Activated naive CD4-positive, alpha-beta T cell treated with anti-CD3 and anti-CD28 coated beads, Interleukin-2, amount 50 U/mL, for 24 hours (primary cell): ENCODE results near the gene CD52.

Experiments used
- H3K27ac Mint-ChIP-seq: one replicate; pipeline ENCODE4 v1.8.0; 2021; ENCODE audit warnings: mild to moderate bottlenecking, mixed read lengths
- H3K27me3 Mint-ChIP-seq: one replicate; pipeline ENCODE4 v1.8.0; 2021; ENCODE audit warnings: mixed read lengths
- H3K36me3 Mint-ChIP-seq: one replicate; pipeline ENCODE4 v1.8.0; 2021; ENCODE audit warnings: mixed read lengths
- H3K4me1 Mint-ChIP-seq: one replicate; pipeline ENCODE4 v1.8.0; 2021; ENCODE audit warnings: mixed read lengths
- H3K4me3 Mint-ChIP-seq: one replicate; pipeline ENCODE4 v1.8.0; 2021; ENCODE audit warnings: mild to moderate bottlenecking, mixed read lengths
- H3K9me3 Mint-ChIP-seq: one replicate; pipeline ENCODE4 v1.8.0; 2021; ENCODE audit warnings: mixed read lengths

CD52 gene

GRCh38 chr1:26350701-26351589 lies 33.2 kb downstream of the CD52 start:
- H3K27ac Mint-ChIP-seq = no peak overlapping the region
- H3K9me3 Mint-ChIP-seq = no peaks in the 10 kb centered on the region
- no peaks in the 10 kb centered on the region for H3K36me3 Mint-ChIP-seq
- no peaks in the 10 kb centered on the region for H3K4me1 Mint-ChIP-seq
- no peak overlapping the region for H3K4me3 Mint-ChIP-seq
- H3K27me3 Mint-ChIP-seq = no peaks in the 10 kb centered on the region

- Mint-ChIP-seq H3K4me3 (no peak overlapping the region), H3K27ac (no peak overlapping the region), H3K36me3 (no peaks in the 10 kb centered on the region), H3K27me3 (no peaks in the 10 kb centered on the region), H3K9me3 (no peaks in the 10 kb centered on the region), H3K4me1 (no peaks in the 10 kb centered on the region)
Measured at GRCh38 chr1:26351590-26352337, 34.0 kb downstream of the CD52 start.

DNA sequence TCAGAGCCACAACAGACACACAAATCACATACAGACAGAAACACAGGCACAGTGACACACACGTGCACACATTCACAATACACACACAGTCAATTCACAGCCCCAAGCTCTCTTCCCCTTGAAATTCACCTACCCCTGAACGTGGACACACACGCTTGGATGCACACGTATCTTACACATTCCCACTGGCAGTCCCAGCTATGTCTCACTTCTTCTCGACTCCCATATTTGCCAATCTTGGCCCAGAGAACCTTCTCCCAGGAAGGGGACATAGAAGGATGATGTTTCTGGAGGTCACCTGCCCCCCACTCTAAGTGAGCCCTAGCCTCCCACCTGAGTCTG lies 34.6 kb downstream of the CD52 start:
- no peaks in the 10 kb centered on the region for H3K27me3 Mint-ChIP-seq
- no peaks in the 10 kb centered on the region for H3K9me3 Mint-ChIP-seq
- no peaks in the 10 kb centered on the region for H3K4me1 Mint-ChIP-seq
- no peak overlapping the region for H3K4me3 Mint-ChIP-seq
- H3K27ac Mint-ChIP-seq = no peak overlapping the region
- H3K36me3 Mint-ChIP-seq = no peaks in the 10 kb centered on the region

- Mint-ChIP-seq H3K9me3 (no peaks in the 10 kb centered on the region), H3K36me3 (no peaks in the 10 kb centered on the region), H3K4me1 (peaks cover under 1% of the 10 kb centered on the region), H3K27ac (no peak overlapping the region), H3K27me3 (no peaks in the 10 kb centered on the region), H3K4me3 (no peak overlapping the region)
Measured at GRCh38 chr1:26353210-26353859, 35.6 kb downstream of the CD52 start.

DNA sequence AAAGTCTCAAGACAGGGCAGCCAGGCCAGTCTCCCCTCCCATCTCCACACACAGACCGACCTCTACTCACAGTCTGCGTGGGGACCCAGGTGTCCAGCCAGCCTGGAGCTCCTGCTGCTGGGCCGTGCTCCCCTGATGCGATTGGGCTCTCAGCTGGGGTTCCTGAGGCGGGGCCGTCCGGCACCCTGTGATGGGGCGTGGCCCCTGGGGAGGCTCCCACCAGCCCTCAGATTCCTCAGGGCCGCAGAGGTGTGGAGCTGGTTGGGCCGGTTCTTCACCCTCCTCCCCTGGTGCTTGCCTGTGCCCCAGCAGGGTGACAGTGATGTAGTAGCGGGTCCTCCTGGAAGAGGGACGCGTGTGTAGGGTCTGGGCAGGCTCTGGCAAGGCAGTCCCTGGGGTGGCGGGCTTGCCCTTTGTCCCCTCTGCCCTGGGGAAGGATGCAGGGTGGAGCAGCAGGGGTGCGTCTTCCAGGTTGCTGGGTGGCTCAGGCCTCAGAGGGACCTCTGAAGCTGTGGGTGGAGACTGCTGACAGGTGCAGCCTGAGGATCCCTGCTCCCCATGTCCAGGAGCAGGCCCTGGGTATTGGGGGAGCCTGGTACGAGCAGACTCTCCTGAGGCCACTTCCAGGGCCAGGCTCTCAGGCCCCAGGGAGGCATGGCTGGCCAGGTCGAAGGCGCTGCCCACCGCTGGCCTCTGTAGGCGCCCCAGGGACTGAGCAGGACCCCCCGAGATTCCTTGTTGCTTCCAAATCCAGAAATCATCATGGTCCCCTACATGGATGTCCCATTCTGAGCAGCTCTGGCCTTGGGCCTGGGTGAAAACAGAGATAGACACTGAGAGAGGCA lies 36.4 kb downstream of the CD52 start, which contains the start of gene CRYBG2:
CRYBG2 (minus strand) TSS at position 155 of the 845 bp plus-strand sequence. CDS start 7,473 bp downstream, outside the sequence.
- Mint-ChIP-seq H3K27me3 (no peaks in the 10 kb centered on the region), H3K9me3 (no peaks in the 10 kb centered on the region), H3K36me3 (no peaks in the 10 kb centered on the region), H3K27ac (no peak within 1 kb of the TSS), H3K4me1 (peaks cover 9% of the 10 kb centered on the region), H3K4me3 (no peak within 1 kb of the TSS)

DNA sequence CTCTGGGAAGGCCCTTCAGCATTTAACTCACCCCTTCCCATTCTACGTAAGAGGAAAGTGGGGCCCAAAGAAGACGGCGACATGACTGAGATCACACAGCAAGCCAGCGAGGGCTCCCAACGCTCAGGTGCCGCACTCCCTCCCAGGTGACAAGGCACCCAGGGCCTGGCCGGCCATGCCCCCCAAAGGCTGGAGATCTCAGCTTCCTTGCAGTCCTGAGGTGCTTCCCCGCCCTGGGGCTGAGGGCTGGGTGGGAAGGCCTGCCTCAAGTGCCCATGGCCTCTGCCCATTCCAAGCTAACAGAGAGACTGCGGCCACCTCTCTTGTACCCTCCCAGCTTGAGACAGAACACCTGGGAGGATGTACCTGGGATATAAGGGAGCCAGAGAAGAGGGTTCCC lies 37.2 kb downstream of the CD52 start:
- H3K4me3 Mint-ChIP-seq = no peak overlapping the region
- peaks cover 13% of the 10 kb centered on the region for H3K4me1 Mint-ChIP-seq
- no peaks in the 10 kb centered on the region for H3K36me3 Mint-ChIP-seq
- H3K9me3 Mint-ChIP-seq = no peaks in the 10 kb centered on the region
- H3K27ac Mint-ChIP-seq = no peak overlapping the region
- no peaks in the 10 kb centered on the region for H3K27me3 Mint-ChIP-seq

DNA sequence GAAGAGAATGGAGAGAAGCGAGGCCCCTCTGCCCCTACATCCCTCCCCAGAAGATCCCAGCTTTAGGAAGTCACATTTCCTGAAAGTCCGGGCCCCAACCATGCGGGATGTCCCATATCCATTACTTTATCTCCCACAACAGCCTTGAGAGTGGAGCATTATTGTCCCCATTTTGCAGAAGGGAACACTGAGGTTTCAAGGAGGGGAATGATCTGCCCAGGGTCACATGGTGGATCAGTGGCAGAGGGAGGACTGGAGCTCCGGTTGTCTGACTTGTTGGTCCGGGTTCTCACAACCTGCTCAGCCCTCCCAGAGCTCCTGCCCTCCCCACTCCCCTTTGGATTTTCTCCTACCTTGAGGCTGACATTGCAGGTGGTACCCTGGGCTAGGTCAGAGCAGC lies 38.3 kb downstream of the CD52 start:
- H3K36me3 Mint-ChIP-seq = no peaks in the 10 kb centered on the region
- H3K27me3 Mint-ChIP-seq = peaks cover 4% of the 10 kb centered on the region
- H3K9me3 Mint-ChIP-seq = no peaks in the 10 kb centered on the region
- H3K4me1 Mint-ChIP-seq = peaks cover 19% of the 10 kb centered on the region
- H3K4me3 Mint-ChIP-seq = no peak overlapping the region
- H3K27ac Mint-ChIP-seq = peak overlapping the region; percentile 87

GRCh38 chr1:26357121-26357602 lies 39.4 kb downstream of the CD52 start:
- Mint-ChIP-seq H3K9me3 (no peaks in the 10 kb centered on the region), H3K4me3 (no peak overlapping the region), H3K36me3 (no peaks in the 10 kb centered on the region), H3K4me1 (peaks cover 23% of the 10 kb centered on the region), H3K27me3 (peaks cover 4% of the 10 kb centered on the region), H3K27ac (no peak overlapping the region)

DNA sequence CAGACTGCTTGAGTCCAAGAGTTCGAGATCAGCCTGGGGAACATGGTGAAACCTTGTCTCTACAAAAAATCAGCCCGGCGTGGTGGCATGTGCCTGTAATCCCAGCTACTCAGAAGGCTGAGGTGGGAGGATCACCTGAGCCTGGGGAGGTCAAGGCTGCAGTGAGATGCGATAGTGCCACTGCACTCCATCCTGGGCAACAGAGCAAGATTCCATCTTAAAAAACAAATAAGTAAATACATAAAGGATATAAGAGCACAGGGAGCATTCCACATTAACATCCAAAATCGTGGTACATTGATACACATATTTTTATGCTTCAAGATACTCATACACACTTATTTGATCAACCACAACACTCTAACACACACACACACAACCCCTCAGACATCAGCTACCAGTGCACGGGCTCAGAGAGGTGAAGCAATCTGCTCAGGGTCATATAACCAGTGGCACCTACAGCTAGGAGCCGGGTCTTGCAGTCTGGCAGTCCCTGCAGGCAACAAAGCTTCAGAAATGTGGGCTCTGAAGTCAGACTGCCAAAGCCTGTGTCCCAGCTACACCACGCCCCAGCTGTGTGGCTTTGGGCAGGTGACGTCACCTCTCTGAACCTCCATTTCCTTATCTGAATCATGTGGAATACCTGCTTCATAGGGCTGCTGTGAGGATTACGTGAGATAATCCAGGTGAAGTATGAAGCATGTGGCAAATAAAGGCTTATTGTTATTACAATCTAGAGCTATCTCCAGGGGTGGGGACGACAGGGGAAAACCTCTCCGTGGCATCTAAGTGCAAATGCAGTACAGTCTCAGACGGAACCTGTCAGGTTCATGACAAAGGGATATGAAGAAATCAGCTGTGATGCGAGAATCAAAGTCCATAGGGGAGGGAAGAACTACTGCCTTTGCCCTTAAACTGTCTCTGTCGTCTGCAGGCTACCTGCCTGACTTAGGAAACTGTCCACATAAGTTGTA lies 40.9 kb downstream of the CD52 start:
- Mint-ChIP-seq H3K27ac (peak overlapping the region; percentile 5), H3K27me3 (peaks cover 4% of the 10 kb centered on the region), H3K4me1 (peaks cover 32% of the 10 kb centered on the region), H3K9me3 (no peaks in the 10 kb centered on the region), H3K4me3 (peak overlapping the region; percentile 60), H3K36me3 (no peaks in the 10 kb centered on the region)

- Mint-ChIP-seq H3K9me3 (no peaks in the 10 kb centered on the region), H3K27ac (no peak overlapping the region), H3K36me3 (no peaks in the 10 kb centered on the region), H3K4me3 (peak overlapping the region; percentile 68), H3K27me3 (peaks cover 4% of the 10 kb centered on the region), H3K4me1 (peaks cover 46% of the 10 kb centered on the region)
Measured at GRCh38 chr1:26359981-26360806, 42.4 kb downstream of the CD52 start.

GRCh38 chr1:26360807-26361604 lies 43.2 kb downstream of the CD52 start:
- Mint-ChIP-seq H3K27me3 (peaks cover 4% of the 10 kb centered on the region), H3K4me3 (peak overlapping the region; percentile 68), H3K36me3 (no peaks in the 10 kb centered on the region), H3K27ac (peak overlapping the region; percentile 12), H3K4me1 (peaks cover 47% of the 10 kb centered on the region), H3K9me3 (no peaks in the 10 kb centered on the region)

DNA sequence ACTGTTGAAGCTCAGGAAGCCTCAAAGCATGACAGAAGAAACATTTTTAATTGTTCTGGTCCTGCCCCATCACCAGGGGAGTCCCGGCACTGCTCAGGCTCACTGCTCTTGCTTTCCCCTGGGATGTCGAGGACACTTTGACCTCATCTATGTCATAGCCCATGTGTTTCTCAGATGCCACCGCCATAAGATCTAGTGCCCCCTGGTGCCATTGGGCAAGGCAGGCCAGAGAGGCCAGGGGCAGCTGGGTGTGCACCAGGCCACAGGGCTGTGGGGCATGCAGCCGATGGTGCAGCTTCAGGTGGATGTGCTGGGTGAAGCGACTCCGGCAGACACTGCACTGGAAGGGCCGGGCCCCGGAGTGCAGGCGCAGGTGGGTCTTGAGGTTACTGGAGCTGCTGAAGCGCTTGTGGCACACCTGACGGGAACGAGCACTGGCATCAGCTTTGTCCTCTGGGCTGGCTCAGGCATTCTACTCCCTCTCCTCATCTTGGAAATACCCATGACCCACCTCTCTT lies 43.9 kb downstream of the CD52 start:
- H3K27ac Mint-ChIP-seq = no peak overlapping the region

More for the DNA sequence above, 43.9 kb downstream of the CD52 start:
- Mint-ChIP-seq H3K4me1 (peaks cover 47% of the 10 kb centered on the region), H3K27me3 (peaks cover 4% of the 10 kb centered on the region), H3K4me3 (peak overlapping the region; percentile 15), H3K9me3 (no peaks in the 10 kb centered on the region), H3K36me3 (no peaks in the 10 kb centered on the region)
